Spleen (tissue), 11 donors: ENCODE data around the gene CALR3. TPM values are rescaled to one million over a fixed set of nuclear protein-coding genes. Genes with fewer than 3 reads are reported as not detected.

Source experiments
- DNase-seq: peaks from one replicate; pipeline ENCODE4 v3.0.0-alpha.2; 2020
- H3K27ac ChIP-seq, 8 donors: fragments of 200-600 bp; sonication (generic) in 7 of 8; 1 replicate in 4 of 8; 2 replicates in 4 of 8; pipeline versions ENCODE4 v1.5.0 to v1.8.0; 2016 to 2021; ENCODE audit warnings: inconsistent platforms in 4 of 8, mild to moderate bottlenecking in 4 of 8, moderate library complexity in 1 of 8
- H3K27me3 ChIP-seq, 7 donors: fragments of 200-600 bp; sonication (generic) in 6 of 7; replicated peaks in 1 of 7; 1 replicate in 4 of 7; 2 replicates in 3 of 7; pipeline versions ENCODE4 v1.5.0 to v1.8.0; 2016 to 2021; ENCODE audit warnings: inconsistent platforms in 3 of 7, mild to moderate bottlenecking in 1 of 7
- H3K36me3 ChIP-seq, 6 donors: fragments of 200-600 bp; sonication (generic) in 5 of 6; 1 replicate in 4 of 6; 2 replicates in 2 of 6; pipeline versions ENCODE4 v1.5.0 to v1.8.0; 2016 to 2021; ENCODE audit warnings: inconsistent platforms in 2 of 6
- H3K4me1 ChIP-seq, 6 donors: fragments of 200-600 bp; sonication (generic) in 5 of 6; 1 replicate in 3 of 6; 2 replicates in 3 of 6; pipeline versions ENCODE4 v1.5.0 to v1.8.0; 2016 to 2021; ENCODE audit warnings: inconsistent platforms in 3 of 6
- H3K4me3 ChIP-seq, 8 donors: fragments of 200-600 bp; sonication (generic) in 7 of 8; 1 replicate in 4 of 8; 2 replicates in 4 of 8; pipeline versions ENCODE4 v1.5.0 to v1.8.0; 2016 to 2021; ENCODE audit warnings: inconsistent platforms in 4 of 8, mild to moderate bottlenecking in 4 of 8, moderate library complexity in 2 of 8
- H3K9me3 ChIP-seq, 8 donors: fragments of 200-600 bp; sonication (generic) in 7 of 8; 1 replicate in 4 of 8; 2 replicates in 4 of 8; pipeline versions ENCODE4 v1.5.0 to v1.8.0; 2016 to 2021; ENCODE audit warnings: inconsistent platforms in 4 of 8
- CTCF ChIP-seq, 11 experiments: fragments of 200-600 bp in 7 of 11; fragments of 450-650 bp in 4 of 11; sonication (generic) in 4 of 11; IDR thresholded peaks in 8 of 11; conservative IDR thresholded peaks in 3 of 11; 1 replicate in 7 of 11; 2 replicates in 4 of 11; pipeline versions ENCODE4 v1.4.0 to v1.8.0; 2016 to 2021; ENCODE audit warnings: antibody characterized with exemption in 11 of 11, inconsistent platforms in 4 of 11, mild to moderate bottlenecking in 1 of 11
- POLR2A ChIP-seq, 3 donors: fragments of 450-650 bp; IDR thresholded peaks; one replicate each; pipeline ENCODE4 v1.5.1; 2017; ENCODE audit warnings: antibody characterized with exemption in 3 of 3, mild to moderate bottlenecking in 1 of 3
- POLR2AphosphoS5 ChIP-seq, 3 donors: sonication (generic); formaldehyde crosslinking; IDR thresholded peaks; one replicate each; pipeline ENCODE4 v1.5.1; 2017; ENCODE audit warnings: antibody characterized with exemption in 3 of 3
- WGBS, 5 donors: extraction: QIAGEN DNeasy Blood & Tissue Kit in 3 of 5; methylation state at CpG; one replicate each; pipeline versions ENCODE4 v1.1.5 to v1.1.7; 2013 to 2018; 5-methylcytosine and 5-hydroxymethylcytosine counted together
- intact Hi-C: fragments of 100-400 bp; cut with DNase I; formaldehyde crosslinking; loops from one replicate; pipeline ENCODE4 v1.15.0; 2023; ENCODE audit warnings: low total_unique reads
- polyA plus RNA-seq, 3 donors: library from polyadenylated mRNA; stranded (reverse); fragments of 200-250 nt; gene quantifications; one replicate each; pipeline ENCODE4 v1.2.1, GENCODE V29; 2013
- total RNA-seq, 7 donors: library from RNA; depleted of rRNA in 3 of 7; stranded (reverse); fragments of >200 nt in 3 of 7; fragmentation: NEBNext Ultra II Directional in 4 of 7; extraction: Animal tissue kit (Norgen Biotek cat#: 25700) in 4 of 7; gene quantifications; one replicate each; pipeline versions ENCODE4 v1.1.0 to v1.2.1, GENCODE V29; 2016 to 2021
- donor health status: healthy with polysubstance abuse.
- donor health status: DM: no; HTN: no; CAD: no; lungs with moderate emphysema.
- donor health status: DM: no; HTN: no; CAD: no.
- donor health status: Bipolar disorder and iron deficiency.
- donor health status: healthy.
- donor health status: DM: no; HTN: no; CAD: no.
- donor health status: DM: yes; HTN: yes; CAD: no.

The CALR3 gene
- total and polyA plus RNA-seq, 10 donors: 0.07 to 0.10 (median 0.08) TPM; not detected in 7

DNA sequence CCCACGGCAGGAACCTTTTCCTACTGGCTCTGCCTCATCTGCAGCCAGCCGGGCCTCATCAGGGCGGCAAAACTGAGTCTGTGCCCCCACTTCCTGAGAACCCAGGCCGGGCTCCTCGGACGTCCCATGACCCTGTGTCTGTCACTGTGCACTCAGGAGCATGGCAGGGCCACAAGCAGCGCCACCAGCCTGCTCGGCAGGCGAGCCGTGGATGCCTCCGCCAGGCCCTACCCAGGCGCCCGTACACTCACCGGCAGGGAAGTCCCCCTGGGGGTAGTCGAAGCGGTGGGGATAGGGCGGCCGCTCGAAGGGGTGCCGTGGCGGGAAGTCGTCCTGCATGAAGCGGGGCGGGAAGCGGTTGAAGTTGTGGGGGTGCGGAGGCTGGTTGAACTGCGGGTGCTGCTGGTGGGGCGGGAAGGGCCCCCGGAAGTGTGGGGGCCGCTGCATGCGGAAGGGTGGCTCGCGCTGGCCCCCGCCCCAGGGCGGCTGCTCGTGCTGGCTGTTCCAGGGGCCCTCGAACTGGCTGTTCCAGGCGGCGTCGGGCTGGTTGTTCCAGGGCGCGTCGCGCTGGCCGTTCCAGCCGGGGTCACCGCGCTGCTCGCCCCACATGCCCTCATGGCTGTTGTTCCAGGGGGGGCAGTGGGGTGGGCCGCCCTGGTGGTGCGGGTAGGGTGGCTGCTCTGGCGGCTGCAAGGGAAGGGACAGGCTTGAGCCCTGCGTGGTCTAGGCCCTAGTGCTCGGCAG is 29.2 kb upstream of the CALR3 start:
- H3K36me3 ChIP-seq: peaks cover 18 to 100% (median 100%) of the 10 kb centered on the region in 6 donors

DNA sequence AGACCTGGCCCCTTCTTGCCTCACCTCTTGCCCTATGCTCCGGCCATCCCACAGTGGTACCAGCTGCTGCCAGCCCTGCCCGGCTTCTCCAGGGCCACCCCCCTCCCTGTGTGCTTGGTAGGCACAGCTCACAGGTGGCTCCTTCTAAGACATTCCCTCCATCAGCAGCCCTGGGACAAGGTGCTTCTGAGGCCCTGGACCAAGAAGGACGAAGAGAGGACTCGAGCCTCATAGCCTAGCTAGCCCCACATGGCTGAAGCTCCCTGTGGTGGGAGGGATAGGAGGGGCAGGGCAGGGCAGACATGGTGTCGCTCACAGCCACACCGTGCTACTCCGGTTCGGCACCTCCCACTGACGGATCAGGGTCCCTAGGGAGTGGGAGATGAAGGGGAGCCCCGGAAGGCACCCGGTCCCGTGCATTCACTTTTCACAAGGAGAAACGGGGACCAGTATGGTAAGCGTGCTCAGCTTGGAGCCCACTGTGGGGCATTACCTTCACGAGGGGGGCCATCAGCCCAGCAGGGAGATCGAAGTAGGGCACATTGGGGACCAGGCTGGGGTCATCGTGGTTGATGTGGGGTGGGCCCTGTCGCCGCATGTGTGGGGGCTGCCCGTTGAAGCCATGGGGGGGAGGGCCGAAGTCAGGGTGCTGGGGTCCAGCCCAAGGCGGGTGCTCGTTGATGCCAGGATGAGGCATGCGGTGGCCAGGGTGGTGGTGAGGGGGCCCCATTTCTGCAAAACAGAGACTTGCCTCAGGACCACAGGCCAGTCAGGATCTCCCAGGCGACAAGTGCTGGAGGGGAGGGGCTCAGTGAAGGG is 26.8 kb upstream of the CALR3 start:
- Histone ChIP-seq H3K36me3 (peaks cover 14 to 100% (median 100%) of the 10 kb centered on the region in 6 donors), H3K4me3 (no peak overlapping the region), H3K9me3 (no peaks in the 10 kb centered on the region), H3K27ac (no peak overlapping the region), H3K27me3 (no peaks in the 10 kb centered on the region), H3K4me1 (peaks cover 0 to 15% (median 3%) of the 10 kb centered on the region in 6 donors)
- WGBS, 5 donors: 95 to 97% (median 95%) methylated on average over 24 to 25 of the region's 25 CpGs
- DNase-seq: no peak
- TF ChIP-seq POLR2AphosphoS5 (IDR thresholded peaks at IDR 0.05) (peak in 1 of 3 donors; percentile 19), CTCF (IDR thresholded peaks at IDR 0.05 in 8 of 11, conservative IDR thresholded peaks at IDR 0.05 in 3 of 11) (no peak)
- intact Hi-C loops: no loop called here

More for the DNA sequence above, 29.2 kb upstream of the CALR3 start:
- H3K4me1 ChIP-seq: no peaks in the 10 kb centered on the region
- H3K27ac ChIP-seq: no peak overlapping the region
- no peak for DNase-seq
- TF ChIP-seq POLR2AphosphoS5 (IDR thresholded peaks at IDR 0.05): peak in 1 of 3 donors; percentile 70
- TF ChIP-seq POLR2A (IDR thresholded peaks at IDR 0.05): no peak
- no peaks in the 10 kb centered on the region for H3K9me3 ChIP-seq
- H3K27me3 ChIP-seq: no peaks in the 10 kb centered on the region
- intact Hi-C loops: no loop called here
- H3K4me3 ChIP-seq: no peak overlapping the region
- 94 to 97% (median 96%) methylated on average over 32 to 54 of the region's 54 CpGs for WGBS, 5 donors

- peaks cover 14 to 100% (median 98%) of the 10 kb centered on the region in 6 donors for H3K36me3 ChIP-seq
- no peak for DNase-seq
- no peak overlapping the region for H3K4me3 ChIP-seq
These were observed 25.8 kb upstream of the CALR3 start for GRCh38 chr19:16521715-16522289.

More at GRCh38 chr19:16521715-16522289, 25.8 kb upstream of the CALR3 start:
- 94 to 98% (median 95%) methylated on average over 10 of the region's 10 CpGs for WGBS, 5 donors
- intact Hi-C loops: no loop called here
- Histone ChIP-seq H3K27me3 (no peaks in the 10 kb centered on the region), H3K4me1 (peaks cover 0 to 16% (median 5%) of the 10 kb centered on the region in 6 donors), H3K9me3 (no peaks in the 10 kb centered on the region), H3K27ac (no peak overlapping the region)
- TF ChIP-seq CTCF (IDR thresholded peaks at IDR 0.05 in 8 of 11, conservative IDR thresholded peaks at IDR 0.05 in 3 of 11): no peak
- no peak for TF ChIP-seq POLR2A (IDR thresholded peaks at IDR 0.05)
- peak in 1 of 3 donors; percentile 17 for TF ChIP-seq POLR2AphosphoS5 (IDR thresholded peaks at IDR 0.05)
